Uterus (tissue), 4 donors: ENCODE measurements around the gene CFAP43. TPM values are rescaled to one million over a fixed set of nuclear protein-coding genes. Genes with fewer than 3 reads are reported as not detected.

Source experiments
- DNase-seq, 2 donors: peaks; one replicate each; pipeline ENCODE4 v3.0.0-alpha.2; 2019 to 2020
- H3K27ac ChIP-seq, 2 donors: fragments of 200-600 bp; sonication (generic); 1 replicate in 1 of 2; 2 replicates in 1 of 2; pipeline ENCODE4 v1.5.1; 2016 to 2018
- H3K27me3 ChIP-seq, 2 donors: fragments of 200-600 bp; sonication (generic); one replicate each; pipeline ENCODE4 v1.5.1; 2018 to 2019; ENCODE audit warnings: control low read depth in 1 of 2
- H3K36me3 ChIP-seq, 2 donors: fragments of 200-600 bp; sonication (generic); one replicate each; pipeline ENCODE4 v1.5.1; 2019; ENCODE audit warnings: control low read depth in 1 of 2
- H3K4me1 ChIP-seq, 2 donors: fragments of 200-600 bp; sonication (generic); one replicate each; pipeline ENCODE4 v1.5.1; 2018 to 2019; ENCODE audit warnings: control low read depth in 1 of 2
- H3K4me3 ChIP-seq, 2 donors: fragments of 200-600 bp; sonication (generic); 1 replicate in 1 of 2; 2 replicates in 1 of 2; pipeline ENCODE4 v1.5.1; 2018 to 2019; ENCODE audit warnings: mild to moderate bottlenecking in 1 of 2
- H3K9me3 ChIP-seq, 2 donors: fragments of 200-600 bp; sonication (generic); one replicate each; pipeline ENCODE4 v1.5.1; 2019; ENCODE audit warnings: control low read depth in 1 of 2
- POLR2A ChIP-seq, 2 donors: fragments of 450-650 bp; IDR thresholded peaks; one replicate each; pipeline ENCODE4 v1.6.1; 2016; ENCODE audit warnings: antibody characterized with exemption in 2 of 2, mild to moderate bottlenecking in 1 of 2, moderate library complexity in 1 of 2
- intact Hi-C: fragments of 100-400 bp; cut with DNase I; formaldehyde crosslinking; loops from one replicate; pipeline ENCODE4 v1.15.1; 2023; ENCODE audit warnings: low total_unique reads
- total RNA-seq, 4 donors: library from RNA; depleted of rRNA in 3 of 4; stranded (reverse); fragments of >200 nt in 3 of 4; gene quantifications; one replicate each; pipeline versions ENCODE4 v1.1.0 to v1.2.4, GENCODE V29; 2014 to 2023
- TF ChIP-seq, protein P1 (sequence below), 4 experiments: fragments of 200-600 bp in 2 of 4; fragments of 450-650 bp in 2 of 4; sonication (generic) in 2 of 4; IDR thresholded peaks; one replicate each; pipeline ENCODE4 v1.5.1; 2016 to 2019; ENCODE audit warnings: antibody characterized with exemption in 4 of 4, mild to moderate bottlenecking in 2 of 4, moderate library complexity in 1 of 4
- donor health status: DM: yes; HTN: yes; CAD: no.

Gene CFAP43
- total RNA-seq, 4 donors from 2014 or later, result 3.1 to 23.8 (median 3.8) TPM

DNA sequence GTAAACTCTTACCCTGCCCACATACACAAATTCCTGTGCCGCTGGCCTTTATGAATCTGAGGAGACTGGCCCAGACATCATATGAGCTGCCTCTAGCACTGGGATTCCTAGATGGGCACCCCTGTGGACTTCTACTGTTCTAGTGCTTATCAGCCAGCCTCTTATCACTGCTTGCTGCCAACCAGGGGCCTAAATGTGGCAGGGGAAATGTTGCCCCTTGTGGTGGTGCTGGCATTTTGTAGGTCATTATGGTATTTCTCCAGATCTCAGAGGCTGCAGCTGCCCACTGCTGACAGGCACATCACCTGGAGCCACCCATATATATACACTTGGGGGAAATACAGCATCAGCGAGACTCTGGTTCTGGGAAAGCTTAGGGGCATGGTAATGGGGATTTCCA is 104.8 kb downstream of the CFAP43 start:
- Histone ChIP-seq H3K27me3 (no peaks in the 10 kb centered on the region), H3K9me3 (no peaks in the 10 kb centered on the region), H3K27ac (no peak overlapping the region), H3K4me3 (no peak overlapping the region), H3K4me1 (no peaks in the 10 kb centered on the region), H3K36me3 (no peaks in the 10 kb centered on the region)
- no peak for DNase-seq
- TF ChIP-seq, protein P1, sequence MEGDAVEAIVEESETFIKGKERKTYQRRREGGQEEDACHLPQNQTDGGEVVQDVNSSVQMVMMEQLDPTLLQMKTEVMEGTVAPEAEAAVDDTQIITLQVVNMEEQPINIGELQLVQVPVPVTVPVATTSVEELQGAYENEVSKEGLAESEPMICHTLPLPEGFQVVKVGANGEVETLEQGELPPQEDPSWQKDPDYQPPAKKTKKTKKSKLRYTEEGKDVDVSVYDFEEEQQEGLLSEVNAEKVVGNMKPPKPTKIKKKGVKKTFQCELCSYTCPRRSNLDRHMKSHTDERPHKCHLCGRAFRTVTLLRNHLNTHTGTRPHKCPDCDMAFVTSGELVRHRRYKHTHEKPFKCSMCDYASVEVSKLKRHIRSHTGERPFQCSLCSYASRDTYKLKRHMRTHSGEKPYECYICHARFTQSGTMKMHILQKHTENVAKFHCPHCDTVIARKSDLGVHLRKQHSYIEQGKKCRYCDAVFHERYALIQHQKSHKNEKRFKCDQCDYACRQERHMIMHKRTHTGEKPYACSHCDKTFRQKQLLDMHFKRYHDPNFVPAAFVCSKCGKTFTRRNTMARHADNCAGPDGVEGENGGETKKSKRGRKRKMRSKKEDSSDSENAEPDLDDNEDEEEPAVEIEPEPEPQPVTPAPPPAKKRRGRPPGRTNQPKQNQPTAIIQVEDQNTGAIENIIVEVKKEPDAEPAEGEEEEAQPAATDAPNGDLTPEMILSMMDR (IDR thresholded peaks at IDR 0.05), result no peak
- no peak for TF ChIP-seq POLR2A (IDR thresholded peaks at IDR 0.05)
- intact Hi-C loops, result no loop called here

DNA sequence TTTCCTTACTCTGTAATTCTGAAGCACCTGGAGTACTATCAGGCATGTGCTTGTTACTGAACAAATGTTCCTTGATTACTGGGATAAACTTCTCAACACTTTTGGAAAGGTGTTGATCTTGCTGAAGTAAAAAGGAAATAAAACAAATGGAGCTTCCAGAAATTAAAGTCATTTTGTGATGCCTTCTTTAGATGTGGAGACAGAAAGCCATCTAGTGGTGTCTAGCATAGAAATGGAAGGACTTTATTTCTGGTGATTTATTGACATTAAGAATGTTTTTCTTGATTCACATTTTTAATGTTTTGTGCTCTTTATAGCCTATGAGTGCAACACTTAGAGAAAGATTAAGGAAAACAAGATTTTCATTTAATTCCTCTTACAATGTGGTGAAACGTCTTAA is 108.8 kb downstream of the CFAP43 start:
- Histone ChIP-seq H3K9me3 (no peaks in the 10 kb centered on the region), H3K4me3 (no peak overlapping the region), H3K36me3 (no peaks in the 10 kb centered on the region), H3K27ac (peak overlapping the region in 1 of 2 donors; percentile 99), H3K4me1 (peaks cover 0 to 5% of the 10 kb centered on the region in 2 donors), H3K27me3 (no peaks in the 10 kb centered on the region)
- intact Hi-C loops, result no loop called here
- no peak for TF ChIP-seq POLR2A (IDR thresholded peaks at IDR 0.05)
- TF ChIP-seq, protein P1 (IDR thresholded peaks at IDR 0.05), result peak in 1 of 4 experiments; percentile 14
- no peak for DNase-seq

DNA sequence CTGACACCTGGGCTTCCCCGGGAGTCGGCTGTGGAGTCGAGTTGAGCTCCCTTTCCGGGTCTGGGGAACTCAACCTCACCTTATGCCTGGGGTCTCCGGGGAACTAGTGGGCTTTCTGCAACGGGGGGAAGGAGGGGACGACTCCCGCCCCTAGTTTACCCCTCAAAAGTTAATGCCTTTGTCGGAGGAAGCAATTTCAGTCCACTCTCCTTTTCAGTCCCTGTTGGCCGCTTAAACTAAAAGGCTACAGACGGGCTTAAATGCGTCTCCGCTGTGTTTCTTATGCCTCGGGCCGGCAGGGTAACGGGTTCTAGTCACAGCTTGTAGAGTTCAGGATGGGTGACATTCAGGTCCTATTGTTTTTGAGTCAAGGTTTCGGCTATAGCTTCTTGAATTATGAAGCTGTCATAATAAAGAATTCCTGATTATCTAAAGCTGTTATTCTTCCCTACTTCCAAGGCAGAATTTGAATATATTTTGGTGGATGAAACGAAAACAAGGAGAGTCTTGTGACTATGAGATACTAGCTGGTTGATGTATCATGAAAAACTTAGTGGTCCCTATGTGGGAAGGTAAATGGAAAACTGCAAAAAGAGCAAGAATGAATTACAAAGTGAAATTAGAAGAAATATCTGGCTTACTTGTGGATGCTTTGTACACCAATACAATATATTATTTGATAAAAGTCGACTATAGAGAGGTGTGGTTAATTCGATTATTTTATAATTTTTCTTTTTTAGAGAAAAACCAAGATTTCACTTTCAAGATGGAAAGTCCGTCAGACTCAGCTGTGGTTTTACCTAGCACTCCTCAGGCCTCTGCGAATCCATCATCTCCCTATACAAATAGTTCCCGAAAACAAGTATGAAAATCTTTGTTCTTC is 109.7 kb downstream of the CFAP43 start:
- DNase-seq, result no peak
- Histone ChIP-seq H3K36me3 (no peaks in the 10 kb centered on the region), H3K27me3 (no peaks in the 10 kb centered on the region), H3K9me3 (no peaks in the 10 kb centered on the region), H3K4me1 (peaks cover 0 to 5% of the 10 kb centered on the region in 2 donors), H3K27ac (peak overlapping the region; percentile 99), H3K4me3 (peak overlapping the region; percentile 60 to 80)
- intact Hi-C loops, result no loop called here
- no peak for TF ChIP-seq POLR2A (IDR thresholded peaks at IDR 0.05)
- TF ChIP-seq, protein P1 (IDR thresholded peaks at IDR 0.05), result no peak

DNA sequence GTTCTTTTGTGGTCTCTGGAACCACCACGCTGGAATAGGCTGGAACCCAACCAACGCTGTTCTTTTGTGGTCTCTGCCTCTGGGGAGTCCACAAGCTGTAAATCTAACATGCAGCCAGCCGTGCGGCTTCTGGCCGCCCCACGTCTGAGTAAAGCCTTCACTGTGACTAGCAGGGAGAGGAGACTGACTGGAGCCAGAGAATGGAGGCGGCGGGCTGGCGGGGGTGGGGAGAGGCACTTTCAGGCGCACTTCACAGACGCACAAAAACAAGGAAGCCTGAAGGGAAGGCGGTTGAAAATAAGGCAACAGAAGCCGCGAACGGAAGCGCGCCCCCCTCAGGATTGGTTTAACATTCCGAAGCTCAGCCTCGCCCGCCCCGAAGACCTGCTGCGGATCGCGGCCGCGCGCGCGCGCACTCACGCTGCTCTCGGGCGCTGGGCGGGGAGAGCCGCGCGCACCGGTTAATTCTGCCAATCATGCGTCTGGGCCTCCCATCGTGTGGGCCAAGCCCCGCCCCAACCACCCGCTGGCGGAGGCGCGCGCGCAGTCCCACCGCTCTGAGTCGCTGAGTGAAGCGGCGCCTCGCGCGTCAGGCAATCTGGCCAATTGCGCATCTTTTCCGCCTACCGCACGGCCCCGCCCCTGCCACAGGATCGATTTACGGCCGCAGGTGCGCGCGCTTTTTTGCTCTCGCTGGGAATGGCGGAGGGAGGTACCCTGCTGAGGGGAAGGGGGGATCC is 110.5 kb downstream of the CFAP43 start, which contains the start of gene SFR1:
Gene SFR1, plus strand, starts transcription at position 687 of the 740 bp plus-strand sequence. Its CDS starts 13 bp downstream, at position 700.
- intact Hi-C loops, result no loop called here
- H3K9me3 ChIP-seq, result no peaks in the 10 kb centered on the region

More for the DNA sequence above, 110.5 kb downstream of the CFAP43 start, which contains the start of gene SFR1:
- TF ChIP-seq, protein P1 (IDR thresholded peaks at IDR 0.05), result peak; percentile 49 to 62 (median 59)
- TF ChIP-seq POLR2A (IDR thresholded peaks at IDR 0.05), result peak; percentile 86 to 87
- Histone ChIP-seq H3K27ac (peak within 1 kb of the TSS; percentile 99), H3K4me3 (peak within 1 kb of the TSS; percentile 66 to 80), H3K27me3 (no peaks in the 10 kb centered on the region), H3K36me3 (no peaks in the 10 kb centered on the region), H3K4me1 (peaks cover 0 to 5% of the 10 kb centered on the region in 2 donors)
- peak; percentile 98 to 99 for DNase-seq
